ENCODE results near the gene ALG6. TPM values are rescaled to one million over a fixed set of nuclear protein-coding genes. Genes with fewer than 3 reads are reported as not detected.

ALG6 gene
- total RNA-seq, 1 experiment from 2014 or later = 21.4 TPM

- Mint-ChIP-seq H3K36me3 (ENCODE audit: insufficient read depth in 1 of 3, low read depth in 3 of 3) (no peaks in the 10 kb centered on the region; a peak in 1 of 7 replicates), H3K27me3 (ENCODE audit: low read depth) (peaks cover 90% of the 10 kb centered on the region), H3K27ac (peak overlapping the region in 1 of 3 experiments; percentile 82; a peak in 2 of 7 replicates), H3K9me3 (no peaks in the 10 kb centered on the region; a peak in 2 of 5 replicates), H3K4me3 (peak overlapping the region; percentile 62 to 80), H3K4me1 (peaks cover 53 to 56% of the 10 kb centered on the region in 2 experiments)
- Histone ChIP-seq H2BK15ac (ENCODE audit: low read depth, low read length) (no peak overlapping the region), H3K9ac (ENCODE audit: extremely low read depth, insufficient read length, low read length) (no peak overlapping the region), H4K20me1 (ENCODE audit: control insufficient read depth, insufficient read depth, insufficient read length) (no peaks in the 10 kb centered on the region), H3K23me2 (ENCODE audit: insufficient read length, low read depth, low read length, poor library complexity, severe bottlenecking) (peaks cover 26% of the 10 kb centered on the region), H2BK20ac (ENCODE audit: low read depth, low read length, poor library complexity, severe bottlenecking) (no peak overlapping the region), H4K5ac (ENCODE audit: insufficient read length, low read depth, low read length) (no peak overlapping the region), H2BK12ac (ENCODE audit: insufficient read length, low read depth, low read length) (no peak overlapping the region), H3K27me3 (ENCODE audit: insufficient read depth, low read length) (peaks cover 14% of the 10 kb centered on the region; the same call in 1 of the 2 replicates), H3T11ph (ENCODE audit: low read length) (no peak overlapping the region), H4K8ac (replicated peaks; ENCODE audit: insufficient read length, low read depth, low read length) (no peak overlapping the region), H3K9me3 (ENCODE audit: control insufficient read depth, low read depth, low read length) (no peaks in the 10 kb centered on the region), H3K14ac (ENCODE audit: insufficient read depth, low read length) (0 out of 2 replicates have a peak overlapping the region, but pooled peaks have one; percentile 16), H3K79me2 (ENCODE audit: insufficient read depth, low read length) (no peaks in the 10 kb centered on the region), H2BK120ac (ENCODE audit: low read depth, low read length, poor library complexity, severe bottlenecking) (no peak overlapping the region), H3K56ac (ENCODE audit: insufficient read length, low read depth, low read length) (no peak overlapping the region), H2AK5ac (ENCODE audit: insufficient read length, low read length) (no peak overlapping the region), H3K4ac (ENCODE audit: low read depth, low read length) (no peak overlapping the region), H3K23ac (ENCODE audit: insufficient read length, low read depth, low read length) (no peak overlapping the region), H2AFZ (ENCODE audit: low read length) (no peak overlapping the region), H3K4me2 (ENCODE audit: insufficient read depth, insufficient read length, low read length) (peak overlapping the region; percentile 77), H3K27ac (ENCODE audit: insufficient read length, low read depth, low read length) (no peak overlapping the region), H3K18ac (ENCODE audit: insufficient read length, low read depth, low read length) (no peak overlapping the region), H3K4me1 (ENCODE audit: insufficient read depth, low read length) (peaks cover 19% of the 10 kb centered on the region; the same call in 1 of the 2 replicates), H4K91ac (ENCODE audit: insufficient read length, low read depth, low read length) (no peak overlapping the region), H3K79me1 (ENCODE audit: insufficient read depth, low read depth, low read length, poor library complexity, severe bottlenecking) (no peaks in the 10 kb centered on the region), H2BK5ac (ENCODE audit: insufficient read length, low read length) (no peak overlapping the region)
- no CpG with 5 or more reads among the region's 28 CpGs for WGBS (ENCODE audit: extremely low coverage, insufficient read length, low lambda C conversion rate)
- peak; percentile 70 for DNase-seq
- TF ChIP-seq CTCF (conservative IDR thresholded peaks at IDR 0.05) = no peak
These were observed 37.0 kb upstream of the ALG6 start for GRCh38 chr1:63330331-63330916.

Data from H9 (cell line).